ENCODE data around the gene ZMYM4. TPM values are rescaled to one million over a fixed set of nuclear protein-coding genes. Genes with fewer than 3 reads are reported as not detected.
A peak's percentile ranks its signal among the peaks of the same experiment; 100 is the strongest.

Gene ZMYM4
- total RNA-seq, 6 donors from 2014 or later, result 17.6 to 47.1 (median 38.3) TPM

GRCh38 chr1:35449334-35450008 is 181.0 kb downstream of the ZMYM4 start:
- H3K4me1 ChIP-seq, result peaks cover 51 to 67% (median 54%) of the 10 kb centered on the region in 4 donors

GRCh38 chr1:35451125-35451528 is 182.6 kb downstream of the ZMYM4 start:
- ATAC-seq (ENCODE audit: low FRiP score in 2 of 2) (peak; percentile 88 to 89), DNase-seq (peak in 1 of 2 donors; percentile 89)
- H3K4me1 ChIP-seq, result peaks cover 58 to 67% (median 61%) of the 10 kb centered on the region in 4 donors
- H3K9me3 ChIP-seq, result no peaks in the 10 kb centered on the region
- peaks cover 0 to 64% (median 30%) of the 10 kb centered on the region in 4 donors for H3K36me3 ChIP-seq
- no peak overlapping the region for H3K4me3 ChIP-seq
- WGBS, 2 donors, result 0 to 2% methylated on average over 3 of the region's 3 CpGs
- TF ChIP-seq POLR2A (IDR thresholded peaks at IDR 0.05) (no peak), POLR2AphosphoS5 (IDR thresholded peaks at IDR 0.05) (no peak), CTCF (IDR thresholded peaks at IDR 0.05) (peak; percentile 78 to 87 (median 82)), EP300 (IDR thresholded peaks at IDR 0.05) (no peak)
- H3K27ac ChIP-seq, result peak overlapping the region in 2 of 4 donors; percentile 59 to 86
- H3K27me3 ChIP-seq, result no peaks in the 10 kb centered on the region

More at GRCh38 chr1:35449334-35450008, 181.0 kb downstream of the ZMYM4 start:
- WGBS, 2 donors, result 85 to 92% methylated on average over 7 of the region's 7 CpGs
- no peaks in the 10 kb centered on the region for H3K9me3 ChIP-seq
- ATAC-seq (ENCODE audit: low FRiP score in 2 of 2) (peak in 1 of 2 donors; percentile 40), DNase-seq (no peak)
- no peak overlapping the region for H3K4me3 ChIP-seq
- H3K36me3 ChIP-seq, result peaks cover 0 to 73% (median 41%) of the 10 kb centered on the region in 4 donors
- TF ChIP-seq EP300 (IDR thresholded peaks at IDR 0.05) (no peak), CTCF (IDR thresholded peaks at IDR 0.05) (no peak), POLR2A (IDR thresholded peaks at IDR 0.05) (no peak), POLR2AphosphoS5 (IDR thresholded peaks at IDR 0.05) (no peak)
- H3K27me3 ChIP-seq, result no peaks in the 10 kb centered on the region
- peak overlapping the region; percentile 11 to 75 (median 32) for H3K27ac ChIP-seq

GRCh38 chr1:35452106-35452774 is 183.7 kb downstream of the ZMYM4 start:
- Histone ChIP-seq H3K9me3 (no peaks in the 10 kb centered on the region), H3K4me1 (peaks cover 58 to 67% (median 61%) of the 10 kb centered on the region in 4 donors), H3K4me3 (no peak overlapping the region), H3K36me3 (peaks cover 0 to 65% (median 31%) of the 10 kb centered on the region in 4 donors), H3K27ac (peak overlapping the region; percentile 34 to 86 (median 59)), H3K27me3 (no peaks in the 10 kb centered on the region)
- DNase-seq (peak in 1 of 2 donors; percentile 75), ATAC-seq (ENCODE audit: low FRiP score in 2 of 2) (peak; percentile 59 to 61)
- 4 to 11% methylated on average over 1 of the region's 1 CpG for WGBS, 2 donors
- TF ChIP-seq CTCF (IDR thresholded peaks at IDR 0.05) (peak in 4 of 6 experiments; percentile 16 to 35 (median 22)), POLR2A (IDR thresholded peaks at IDR 0.05) (no peak)

- no peak for TF ChIP-seq POLR2AphosphoS5 (IDR thresholded peaks at IDR 0.05)
- TF ChIP-seq EP300 (IDR thresholded peaks at IDR 0.05), result no peak
- TF ChIP-seq CTCF (IDR thresholded peaks at IDR 0.05), result no peak
- TF ChIP-seq POLR2A (IDR thresholded peaks at IDR 0.05), result no peak
- WGBS, 2 donors, result 86 to 92% methylated on average over 2 of the region's 2 CpGs
- DNase-seq, result no peak
- Histone ChIP-seq H3K9me3 (no peaks in the 10 kb centered on the region), H3K27me3 (no peaks in the 10 kb centered on the region), H3K4me1 (peaks cover 53 to 60% (median 56%) of the 10 kb centered on the region in 4 donors), H3K4me3 (no peak overlapping the region), H3K36me3 (peaks cover 0 to 60% (median 29%) of the 10 kb centered on the region in 4 donors), H3K27ac (peak overlapping the region in 3 of 4 donors; percentile 59 to 86 (median 59))
- ATAC-seq (ENCODE audit: low FRiP score in 2 of 2), result no peak
Measured at GRCh38 chr1:35453031-35453430, 184.5 kb downstream of the ZMYM4 start.

Measured in upper lobe of left lung (tissue), 6 donors.